ENCODE data around the gene WDR4.

GRCh38 chr21:42854246-42855010 lies 24.9 kb downstream of the WDR4 start:
- TF ChIP-seq, protein P1, sequence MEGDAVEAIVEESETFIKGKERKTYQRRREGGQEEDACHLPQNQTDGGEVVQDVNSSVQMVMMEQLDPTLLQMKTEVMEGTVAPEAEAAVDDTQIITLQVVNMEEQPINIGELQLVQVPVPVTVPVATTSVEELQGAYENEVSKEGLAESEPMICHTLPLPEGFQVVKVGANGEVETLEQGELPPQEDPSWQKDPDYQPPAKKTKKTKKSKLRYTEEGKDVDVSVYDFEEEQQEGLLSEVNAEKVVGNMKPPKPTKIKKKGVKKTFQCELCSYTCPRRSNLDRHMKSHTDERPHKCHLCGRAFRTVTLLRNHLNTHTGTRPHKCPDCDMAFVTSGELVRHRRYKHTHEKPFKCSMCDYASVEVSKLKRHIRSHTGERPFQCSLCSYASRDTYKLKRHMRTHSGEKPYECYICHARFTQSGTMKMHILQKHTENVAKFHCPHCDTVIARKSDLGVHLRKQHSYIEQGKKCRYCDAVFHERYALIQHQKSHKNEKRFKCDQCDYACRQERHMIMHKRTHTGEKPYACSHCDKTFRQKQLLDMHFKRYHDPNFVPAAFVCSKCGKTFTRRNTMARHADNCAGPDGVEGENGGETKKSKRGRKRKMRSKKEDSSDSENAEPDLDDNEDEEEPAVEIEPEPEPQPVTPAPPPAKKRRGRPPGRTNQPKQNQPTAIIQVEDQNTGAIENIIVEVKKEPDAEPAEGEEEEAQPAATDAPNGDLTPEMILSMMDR (IDR thresholded peaks at IDR 0.05) = no peak
- TF ChIP-seq POLR2A (IDR thresholded peaks at IDR 0.05) (no peak), POLR2AphosphoS5 (IDR thresholded peaks at IDR 0.05) (no peak)
